NCI-H524 (cell line): ENCODE measurements around the gene ADAMTS6.
"Not testable (repeated sequence)": the region's sequence is repeated elsewhere in the genome, so short reads cannot be mapped to it uniquely, and the experiment has no call there.

ENCODE experiments used
- DNase-seq, 2 experiments: peaks; one replicate each; lab custom pipeline; 2025; lab: John Stamatoyannopoulos, UW

The ADAMTS6 gene

DNA sequence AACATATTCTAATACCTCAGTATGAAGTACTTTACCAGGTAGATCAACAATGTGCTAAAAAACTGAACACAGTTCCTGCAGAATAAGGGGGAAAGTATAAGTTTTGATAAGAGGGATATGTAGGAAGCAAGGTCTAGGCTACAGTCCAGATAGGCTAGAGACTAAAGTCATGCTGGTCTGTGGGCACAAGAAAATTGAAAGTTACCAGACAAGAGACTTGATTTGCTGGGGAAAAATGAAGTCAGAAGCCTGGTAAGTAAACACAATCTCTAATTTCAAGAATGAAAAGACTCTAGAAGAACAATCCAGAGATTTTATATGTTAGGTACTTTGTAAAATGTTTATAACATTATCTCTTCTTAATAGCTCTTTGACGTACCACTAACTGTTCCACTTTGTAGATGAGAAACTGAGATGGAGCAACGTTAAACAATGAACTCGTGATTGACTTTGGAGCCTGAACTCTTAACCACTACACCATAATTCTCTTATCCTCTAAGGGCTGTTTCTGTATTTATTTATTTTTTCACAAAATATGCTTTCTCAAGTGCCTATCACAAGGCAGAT is 19.5 kb downstream of the ADAMTS6 start:
- DNase-seq, result no peak

DNA sequence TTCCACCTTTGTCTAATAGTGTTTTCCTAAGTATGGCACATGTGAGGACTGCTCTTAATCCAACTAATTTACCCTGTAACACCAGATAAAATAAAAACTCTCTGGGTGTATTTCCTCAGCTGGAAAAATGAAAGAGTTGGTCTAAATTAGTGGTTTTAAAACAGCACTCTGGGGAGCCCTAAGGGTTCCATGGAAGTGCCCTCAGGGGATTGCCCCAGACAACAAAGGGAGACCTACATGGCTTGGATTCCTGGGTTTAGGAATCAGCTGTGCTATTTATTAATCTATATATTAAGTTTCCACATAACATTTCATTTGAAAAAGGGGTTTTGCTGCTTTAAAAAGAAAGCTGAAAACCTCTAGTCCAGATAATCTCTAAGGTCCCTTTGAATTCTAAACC is 20.2 kb downstream of the ADAMTS6 start:
- no peak for DNase-seq

DNA sequence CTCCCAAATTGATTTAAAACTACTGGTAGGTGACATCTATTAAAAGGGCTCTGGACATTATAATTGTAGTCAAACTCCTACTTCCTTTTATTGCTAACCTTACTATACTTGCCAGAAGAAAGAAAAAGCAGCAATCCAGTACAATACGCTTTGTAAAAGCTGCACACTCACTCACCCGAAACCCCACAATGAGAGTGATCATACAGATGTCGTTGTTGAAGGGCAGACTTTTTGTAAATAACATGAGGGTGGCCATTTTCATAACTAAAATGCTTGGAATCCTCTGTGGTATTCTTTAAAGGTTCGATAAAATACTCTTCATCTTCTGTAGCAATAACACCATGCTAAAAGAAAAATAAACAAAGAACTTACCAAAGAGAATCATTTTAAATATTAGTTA is 21.7 kb downstream of the ADAMTS6 start:
- DNase-seq, result no peak

DNA sequence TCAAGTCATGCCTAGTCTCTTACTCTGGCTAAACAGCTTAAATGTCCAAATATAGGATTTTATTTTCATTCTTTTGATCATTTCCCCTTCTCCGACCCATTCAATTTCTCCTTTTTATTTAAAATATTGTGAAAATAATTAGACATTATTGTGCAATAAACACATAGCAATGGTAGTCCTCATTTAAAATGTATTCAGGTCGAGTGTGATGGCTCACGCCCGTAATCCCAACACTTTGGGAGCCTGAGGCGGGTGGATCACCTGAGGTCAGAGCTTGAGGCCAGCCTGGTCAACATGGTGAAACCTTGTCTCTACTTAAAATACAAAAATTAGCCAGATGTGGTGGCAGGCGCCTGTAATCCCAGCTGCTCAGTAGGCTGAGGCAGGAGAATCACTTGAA is 26.7 kb downstream of the ADAMTS6 start:
- DNase-seq, result no peak

DNA sequence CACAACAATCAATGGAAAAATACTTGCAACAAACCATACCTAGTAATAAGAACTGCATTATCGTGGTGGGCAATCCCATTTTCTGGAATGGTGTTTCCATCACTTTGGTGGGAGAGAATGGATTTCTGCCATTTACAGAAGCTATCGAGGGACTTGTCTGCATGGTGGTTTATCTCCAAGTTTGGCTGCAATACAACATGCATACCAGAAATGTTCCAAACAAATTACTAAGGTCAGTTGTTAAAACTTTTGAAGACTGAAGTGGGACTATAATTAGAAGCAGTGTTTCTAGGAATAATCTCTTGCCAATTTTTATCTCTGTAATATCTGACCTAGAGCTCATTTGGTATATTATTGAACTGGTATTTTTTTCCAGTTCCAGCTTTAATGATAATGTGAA is 30.3 kb downstream of the ADAMTS6 start:
- DNase-seq, result no peak

DNA sequence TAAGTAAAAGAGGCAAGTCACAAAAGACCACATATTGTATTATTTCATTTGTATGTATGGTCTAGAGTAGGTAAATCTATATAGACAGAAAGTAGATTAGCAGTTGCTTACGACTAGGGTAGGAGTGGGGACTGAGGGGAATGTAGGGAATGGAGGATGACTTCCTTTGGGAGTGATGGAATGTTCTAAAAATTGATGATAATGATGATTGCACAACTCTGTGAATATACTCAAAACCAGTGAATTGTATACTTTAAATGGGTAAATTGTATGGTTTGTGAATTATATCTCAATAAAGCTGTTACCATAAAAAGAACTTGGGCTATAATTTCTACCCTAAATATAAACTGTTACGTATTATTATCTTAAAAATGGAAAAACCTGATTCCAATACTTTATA is 35.0 kb downstream of the ADAMTS6 start:
- DNase-seq, result no peak

DNA sequence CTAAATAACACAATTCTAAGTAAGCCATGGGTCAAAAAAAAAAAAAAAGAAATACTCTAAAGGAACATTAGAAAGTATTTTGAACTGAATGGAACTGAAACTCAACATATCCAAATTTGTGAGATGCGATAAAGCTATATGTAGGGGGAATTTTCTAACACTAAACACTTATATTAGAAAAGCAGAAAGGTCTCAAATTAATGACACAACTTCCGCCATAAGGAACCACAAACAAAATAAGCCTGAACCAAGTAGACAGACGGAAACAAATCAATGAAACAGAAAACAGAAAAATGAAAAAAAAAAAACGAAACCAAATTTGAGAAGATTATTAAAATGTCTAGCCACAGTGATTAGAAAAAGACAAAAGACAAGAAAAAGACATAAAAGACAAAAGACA is 39.9 kb downstream of the ADAMTS6 start:
- no peak for DNase-seq

DNA sequence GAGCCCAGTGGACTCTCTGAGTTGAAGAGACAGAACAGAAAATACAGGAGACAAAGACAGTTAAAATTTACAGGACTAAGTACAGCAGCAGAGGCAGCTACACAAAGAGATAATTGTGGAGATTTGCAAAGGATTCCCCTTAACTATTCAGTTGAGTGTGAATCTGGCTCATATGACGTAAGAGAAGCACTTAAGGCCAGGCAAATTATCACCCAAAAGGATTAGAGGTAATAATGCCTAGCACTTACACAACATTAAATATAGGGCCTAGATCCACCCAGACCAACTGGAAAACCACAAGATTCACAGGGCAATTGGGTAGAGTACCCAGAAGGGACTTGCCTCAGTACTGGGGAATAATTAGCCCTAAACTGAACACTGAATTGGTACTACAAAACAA is 41.3 kb downstream of the ADAMTS6 start:
- DNase-seq, result peak; percentile 36 to 78

DNA sequence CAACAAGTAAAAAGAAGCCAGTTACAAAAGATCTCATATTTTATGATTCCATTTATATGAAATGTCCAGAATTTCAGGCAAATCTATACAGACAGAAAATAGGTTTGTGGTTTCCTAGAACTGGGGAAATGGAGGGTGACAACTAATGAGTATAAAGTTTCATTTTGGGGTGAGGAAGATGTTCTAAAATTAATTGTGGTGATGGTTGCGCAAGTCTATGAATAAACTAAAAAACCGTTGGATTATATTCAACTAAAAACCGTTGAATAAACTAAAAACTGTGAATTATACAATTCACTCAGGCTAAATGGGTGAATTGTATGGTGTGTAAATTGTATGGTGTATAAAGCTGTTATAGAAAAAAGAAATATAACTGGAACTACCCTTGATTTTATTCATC is 47.6 kb downstream of the ADAMTS6 start:
- no peak for DNase-seq

DNA sequence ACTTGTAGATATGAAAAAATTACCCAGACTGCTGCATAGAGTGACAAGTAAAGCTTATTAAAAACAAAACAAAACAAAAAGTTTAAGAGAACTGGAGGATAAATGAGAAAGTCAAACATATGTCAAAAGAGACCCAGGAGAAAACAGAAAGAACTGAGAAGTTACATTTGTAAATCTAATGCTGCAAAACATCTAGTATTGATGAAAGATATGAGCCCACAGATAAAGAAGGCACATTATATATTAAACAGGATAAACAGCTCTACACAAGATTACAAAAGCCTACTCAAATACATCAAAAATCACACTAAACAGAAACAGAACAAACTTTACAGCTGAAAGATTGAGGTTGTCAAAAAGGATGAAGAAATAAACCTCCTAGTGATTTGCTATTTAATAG is 55.1 kb downstream of the ADAMTS6 start:
- DNase-seq, result no peak

DNA sequence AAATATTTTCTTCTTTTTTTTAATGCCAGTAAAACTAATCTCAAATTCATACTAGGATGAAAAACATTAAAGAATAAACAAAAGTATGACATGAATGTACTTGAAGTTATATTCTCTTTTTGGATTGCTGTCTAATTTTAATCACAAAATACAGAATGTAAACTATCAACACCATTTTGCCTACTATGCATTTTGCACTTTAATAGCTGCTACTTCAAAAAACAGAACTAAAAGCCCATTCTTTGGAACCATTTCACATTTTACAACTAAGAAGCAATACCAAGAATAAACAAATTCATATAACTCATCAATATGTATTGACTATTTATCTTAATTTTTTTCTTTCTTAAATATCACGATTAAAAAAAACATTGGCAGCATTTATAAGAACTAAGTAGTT is 58.1 kb downstream of the ADAMTS6 start:
- no peak for DNase-seq

DNA sequence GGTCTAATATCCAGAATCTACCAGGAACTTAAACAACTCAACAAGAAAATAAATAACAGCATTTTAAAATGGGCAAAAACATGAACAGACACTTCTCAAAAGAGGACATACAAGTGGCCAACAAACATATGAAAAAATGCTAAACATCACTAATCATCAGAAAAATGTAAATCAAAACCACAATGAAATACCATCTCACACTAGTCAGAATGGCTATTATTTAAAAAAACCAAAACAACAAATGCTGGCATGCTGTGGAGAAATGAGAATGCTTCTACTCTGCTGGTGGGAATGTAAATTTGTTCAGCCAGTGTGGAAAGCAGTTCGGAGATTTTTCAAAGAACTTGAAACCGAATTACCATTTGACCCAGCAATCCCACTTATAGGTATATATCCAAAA is 63.1 kb downstream of the ADAMTS6 start:
- DNase-seq, result no peak

DNA sequence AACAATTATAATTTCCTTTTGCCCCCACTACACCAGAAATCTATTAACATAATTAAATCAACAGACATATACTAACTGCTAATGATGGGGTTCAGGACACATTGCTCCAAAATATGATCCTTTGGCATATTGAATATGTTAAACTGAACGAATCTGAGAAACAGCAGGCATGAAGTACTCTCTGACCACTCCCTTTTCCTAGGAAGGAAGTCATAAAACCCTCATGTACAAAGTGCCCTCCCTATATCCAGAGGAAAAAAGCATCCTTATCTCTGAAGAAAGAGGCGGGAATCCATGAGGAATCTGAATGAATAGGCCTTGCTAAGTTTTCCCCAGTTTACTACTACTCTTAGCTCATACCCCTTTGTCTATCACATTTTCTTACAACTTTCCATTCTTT is 67.9 kb downstream of the ADAMTS6 start:
- no peak for DNase-seq

DNA sequence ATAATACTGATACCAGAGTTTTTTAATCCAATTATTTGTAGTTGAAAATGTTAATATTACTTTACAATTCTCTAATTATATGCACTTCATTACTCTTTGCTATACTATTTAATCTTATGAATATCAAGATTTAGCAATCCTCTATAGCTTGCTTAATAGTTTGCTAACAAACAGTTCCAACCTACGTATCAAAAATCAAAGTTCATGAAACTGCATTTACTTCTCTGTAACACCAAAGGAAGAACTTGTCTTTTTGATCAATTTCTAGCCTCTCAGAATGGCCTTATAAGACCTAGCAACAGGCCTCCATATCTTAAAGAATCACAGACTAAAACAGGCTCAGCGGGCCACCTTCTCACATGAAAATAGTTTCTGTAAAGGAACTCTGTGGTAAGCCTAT is 68.9 kb downstream of the ADAMTS6 start:
- DNase-seq, result no peak

DNA sequence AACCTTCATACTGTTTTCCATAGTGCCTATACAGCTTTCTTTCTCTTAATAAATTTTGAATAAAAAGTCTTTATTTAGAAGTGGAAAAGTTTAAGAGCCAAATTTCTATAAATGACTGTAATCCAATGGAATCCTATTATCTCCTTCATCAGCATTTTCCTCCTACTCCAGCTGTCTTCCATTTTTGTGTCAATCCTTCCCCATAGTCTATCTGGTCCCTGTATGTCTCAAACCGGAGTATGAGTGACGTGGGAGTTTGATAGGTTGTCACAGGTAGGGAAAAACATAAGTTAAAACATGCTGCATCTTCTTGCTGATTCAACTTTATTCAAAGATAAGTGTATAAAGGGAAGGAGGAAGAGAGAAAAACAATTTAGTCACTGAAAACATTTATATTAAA is 70.4 kb downstream of the ADAMTS6 start:
- DNase-seq, result no peak

DNA sequence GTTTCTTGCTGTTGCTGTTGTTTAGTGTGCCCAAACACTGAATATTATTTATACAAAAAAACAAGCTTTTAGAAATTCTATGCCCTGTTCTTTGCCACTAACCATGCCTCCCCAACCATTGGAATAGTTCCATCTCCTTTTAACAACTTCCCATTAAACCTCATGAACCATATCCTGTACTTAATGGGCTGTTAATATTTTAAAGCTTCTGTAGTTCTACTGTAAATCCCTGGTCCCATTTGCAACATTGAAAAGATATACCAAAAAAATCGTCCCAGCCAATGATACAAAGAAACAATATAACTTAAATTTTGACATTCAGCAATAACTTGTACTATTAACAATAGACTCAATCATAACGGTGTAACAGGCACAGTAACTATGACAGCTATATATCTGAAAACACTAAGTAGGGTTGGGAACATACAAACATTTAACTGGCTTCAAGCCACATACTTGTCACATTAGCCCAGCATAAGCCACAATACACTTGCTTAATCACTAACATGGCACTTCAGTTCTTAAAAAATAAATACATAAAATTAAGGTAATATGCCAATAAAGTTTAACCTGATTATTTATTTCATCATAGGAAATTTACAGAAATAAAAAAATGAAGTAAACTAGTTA is 86.1 kb downstream of the ADAMTS6 start:
- DNase-seq, result no peak

DNA sequence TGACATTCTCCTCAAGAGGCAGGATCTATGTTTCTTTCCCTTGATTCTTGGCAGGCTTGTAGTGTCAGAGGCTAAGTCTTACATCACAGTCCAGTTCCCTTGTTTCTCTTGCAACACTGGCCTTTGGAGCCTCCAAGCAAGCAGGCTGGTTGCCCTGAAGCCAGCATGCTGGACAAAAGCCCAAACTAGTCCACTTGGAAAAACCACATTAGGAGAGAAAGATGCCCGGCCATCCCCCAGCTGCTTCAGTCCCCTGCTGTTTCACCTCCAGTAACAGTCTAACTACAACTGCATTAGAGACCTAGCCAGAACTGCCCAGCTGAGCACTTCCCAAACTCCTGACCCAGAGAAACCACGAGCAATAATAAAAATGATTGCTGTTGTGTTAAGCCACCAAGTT is 87.6 kb downstream of the ADAMTS6 start:
- no peak for DNase-seq

DNA sequence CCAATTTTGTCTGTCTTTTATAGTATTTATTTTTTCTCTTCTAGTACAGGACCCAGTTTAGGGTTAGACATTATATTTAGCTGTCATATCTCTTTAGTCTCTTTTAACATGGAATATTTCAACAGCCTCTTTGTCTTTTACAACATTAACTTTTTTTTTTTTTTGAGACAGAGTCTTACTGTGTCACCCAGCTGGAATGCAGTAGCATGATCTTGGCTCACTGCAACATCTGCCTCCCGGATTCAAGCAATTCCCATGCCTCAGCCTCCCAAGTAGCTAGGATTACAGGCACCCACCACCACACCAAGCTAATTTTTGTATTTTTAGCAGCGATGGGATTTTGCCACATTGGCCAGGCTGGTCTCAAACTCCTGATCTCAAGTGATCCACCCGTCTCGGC is 90.1 kb downstream of the ADAMTS6 start:
- DNase-seq, result no peak

DNA sequence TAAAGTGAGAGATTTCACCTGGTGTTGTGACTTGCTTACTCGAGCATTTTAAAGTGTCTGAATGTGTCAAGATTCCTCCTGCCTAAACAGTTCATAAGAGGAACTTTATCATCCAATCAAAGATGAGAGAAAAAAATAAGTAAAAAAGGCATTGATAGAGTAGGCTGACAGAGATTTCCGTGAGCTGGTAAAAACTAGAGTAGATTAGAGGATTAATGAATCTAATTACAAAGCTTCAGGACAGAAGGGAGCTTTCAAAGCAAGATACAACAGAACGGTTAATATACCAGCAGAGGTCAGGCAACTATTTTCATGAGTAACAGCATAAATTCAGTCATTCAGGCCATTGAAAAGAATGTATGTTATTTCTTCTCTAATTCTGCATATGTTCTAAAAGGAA is 91.5 kb downstream of the ADAMTS6 start:
- DNase-seq, result peak; percentile 18 to 49

DNA sequence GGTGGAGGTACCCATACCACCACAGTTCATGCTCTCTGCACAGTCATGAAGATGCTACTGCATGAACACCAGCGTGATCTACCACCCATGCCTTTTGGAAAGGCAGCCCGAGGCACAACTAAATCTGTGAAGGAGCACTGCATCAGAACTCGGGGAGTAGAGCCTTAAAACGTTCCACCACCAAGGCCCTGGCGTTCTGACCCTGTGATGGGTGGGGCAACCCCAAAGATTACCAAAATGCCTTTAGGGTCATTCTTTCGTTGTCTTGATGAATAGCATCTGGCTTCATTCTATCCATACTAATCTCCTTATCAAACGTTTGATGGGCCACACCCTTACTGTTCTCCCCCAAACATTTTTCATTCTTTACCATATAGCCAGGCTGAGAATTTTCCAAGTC is 97.9 kb downstream of the ADAMTS6 start:
- no peak for DNase-seq

DNA sequence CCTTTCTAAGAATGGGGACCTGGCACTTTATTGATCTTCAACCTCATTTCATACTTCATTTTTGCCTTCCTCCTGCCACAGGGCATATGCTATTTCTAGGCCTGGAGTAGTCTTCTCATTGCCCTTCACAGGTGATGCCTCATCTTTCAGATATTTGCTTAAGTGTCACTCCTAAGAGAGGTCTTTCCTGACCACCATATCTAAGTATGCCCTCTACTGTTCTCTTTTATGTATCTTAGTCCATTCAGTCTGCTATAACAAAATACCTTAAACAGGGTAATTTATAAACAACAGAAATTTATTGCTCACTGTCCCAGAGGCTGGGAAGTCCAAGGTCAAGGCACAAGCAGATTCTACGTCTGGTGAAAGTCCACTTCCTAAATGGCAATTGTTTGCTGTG is 99.1 kb downstream of the ADAMTS6 start:
- no peak for DNase-seq

DNA sequence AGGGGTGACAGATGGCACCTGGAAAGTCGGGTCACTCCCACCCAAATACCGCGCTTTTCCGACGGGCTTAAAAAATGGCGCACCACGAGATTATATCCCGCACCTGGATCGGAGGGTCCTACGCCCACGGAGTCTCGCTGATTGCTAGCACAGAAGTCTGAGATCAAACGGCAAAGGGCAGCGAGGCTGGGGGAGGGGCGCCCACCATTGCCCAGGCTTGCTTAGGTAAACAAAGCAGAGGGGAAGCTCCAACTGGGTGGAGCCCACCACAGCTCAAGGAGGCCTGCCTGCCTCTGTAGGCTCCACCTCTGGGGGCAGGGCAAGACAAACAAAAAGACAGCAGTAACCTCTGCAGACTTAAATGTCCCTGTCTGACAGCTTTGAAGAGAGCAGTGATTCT is 111.2 kb downstream of the ADAMTS6 start:
- DNase-seq, result not testable (repeated sequence)

DNA sequence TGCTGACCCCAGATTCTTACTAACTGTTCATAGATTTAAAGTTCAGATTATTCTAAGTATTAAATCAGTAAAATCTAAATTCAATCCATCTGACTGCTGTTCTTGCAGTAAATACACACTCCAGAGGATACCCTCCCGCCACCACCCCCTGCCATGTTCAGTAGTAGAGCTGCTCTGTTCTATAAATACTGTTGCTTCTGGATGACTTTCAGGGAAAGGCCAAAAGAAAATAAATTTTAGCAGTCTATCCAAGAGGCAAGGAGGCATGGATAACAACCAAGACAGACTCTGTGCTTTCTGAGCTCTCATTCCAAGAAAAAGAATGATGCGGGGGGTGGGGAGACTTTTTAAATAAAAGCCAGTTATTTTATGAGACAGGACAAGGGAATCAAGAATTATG is 115.1 kb downstream of the ADAMTS6 start:
- no peak for DNase-seq

DNA sequence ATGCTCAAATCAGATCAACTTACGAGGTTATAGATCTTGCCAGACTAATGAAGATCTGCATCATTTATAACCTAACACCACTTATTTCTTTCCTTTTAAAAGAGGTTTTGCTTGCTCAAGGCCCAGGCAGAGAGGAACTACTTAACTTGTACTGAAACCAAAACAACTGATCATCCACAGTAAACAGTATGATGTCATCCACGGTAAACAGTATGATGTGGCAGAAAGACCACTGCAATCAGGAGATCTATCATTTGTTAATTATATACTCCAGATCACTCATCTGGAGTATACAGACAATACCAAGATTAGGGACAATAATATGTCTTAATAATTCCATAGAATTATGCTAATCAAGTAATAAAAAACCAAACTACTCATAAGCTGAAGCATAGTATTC is 116.8 kb downstream of the ADAMTS6 start:
- DNase-seq, result no peak

DNA sequence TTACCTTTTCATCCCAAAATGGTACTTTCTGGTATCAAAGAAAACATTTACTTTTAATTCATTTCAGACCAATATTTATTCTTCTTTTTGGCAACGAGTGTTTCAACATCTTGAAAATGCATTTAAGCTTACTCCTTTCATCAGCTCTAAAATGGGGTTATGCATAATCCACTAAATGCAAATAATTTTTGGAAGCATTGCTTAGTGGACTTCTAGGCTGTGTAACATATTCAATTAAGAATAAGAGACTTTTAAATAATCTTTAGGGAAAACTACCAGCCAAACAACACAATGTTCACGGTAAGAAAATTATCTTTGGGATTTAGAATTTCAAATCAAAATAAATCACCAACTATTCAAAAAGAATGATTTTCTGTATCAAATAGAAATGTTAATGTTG is 118.2 kb downstream of the ADAMTS6 start:
- no peak for DNase-seq
